GM04503 (cell line): ENCODE data around the gene ENHO.

Source experiments
- DNase-seq: peaks from one replicate; pipeline ENCODE4 v3.0.0-alpha.2; 2012; ENCODE audit warnings: low read depth

The ENHO gene

DNA sequence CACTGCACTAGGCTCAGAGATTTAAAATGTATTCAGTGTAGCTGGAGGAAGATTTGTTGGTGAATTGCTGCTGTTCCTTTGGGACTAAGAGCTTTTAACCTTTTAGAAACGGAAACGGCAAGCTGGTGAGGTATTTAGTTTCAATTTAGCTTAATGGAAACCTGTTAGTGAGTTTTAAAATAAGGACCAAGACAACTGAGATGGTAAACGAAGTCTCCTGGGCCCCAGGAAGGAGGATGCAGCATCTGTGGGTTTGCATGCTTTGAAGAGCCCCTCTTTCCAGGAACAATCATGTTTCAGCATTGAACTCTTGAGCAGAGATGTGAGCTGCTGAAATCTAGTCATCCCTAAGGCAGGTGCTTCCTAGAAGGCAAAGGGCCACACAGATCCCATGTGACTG lies 47.7 kb downstream of the ENHO start:
- DNase-seq, result no peak
